Transverse colon (tissue), 3 donors: Measurements from ENCODE around the gene SUGCT.

Source experiments
- POLR2A ChIP-seq: fragments of 450-650 bp; IDR thresholded peaks from one replicate; pipeline ENCODE4 v1.6.1; 2016; ENCODE audit warnings: antibody characterized with exemption, mild to moderate bottlenecking, moderate library complexity
- TF ChIP-seq, protein P1 (sequence below), 5 experiments: fragments of 200-600 bp in 3 of 5; fragments of 450-650 bp in 2 of 5; sonication (generic) in 3 of 5; IDR thresholded peaks; 1 replicate in 2 of 5; 2 replicates in 3 of 5; pipeline ENCODE4 v1.5.1; 2016 to 2017; ENCODE audit warnings: antibody characterized with exemption in 5 of 5, inconsistent platforms in 3 of 5, mild to moderate bottlenecking in 2 of 5, moderate library complexity in 1 of 5

DNA sequence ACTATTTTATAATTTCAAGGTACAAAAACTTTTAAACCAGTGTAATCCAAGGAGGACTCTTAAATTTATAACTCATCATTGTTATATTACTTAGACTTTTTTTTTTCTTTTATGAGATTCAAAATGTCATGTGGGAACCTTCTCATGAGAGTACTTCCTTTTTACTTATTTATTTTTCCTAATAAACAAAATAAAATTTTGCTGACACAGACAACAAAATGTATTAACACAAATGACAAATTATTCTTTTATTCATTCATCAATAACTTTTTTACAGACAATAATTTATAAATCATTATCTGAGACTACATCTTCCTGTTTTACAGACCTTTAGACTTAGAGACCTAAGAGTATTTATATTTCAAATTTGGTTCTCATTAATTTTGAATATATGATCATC lies 706.2 kb downstream of the SUGCT start:
- TF ChIP-seq, protein P1, sequence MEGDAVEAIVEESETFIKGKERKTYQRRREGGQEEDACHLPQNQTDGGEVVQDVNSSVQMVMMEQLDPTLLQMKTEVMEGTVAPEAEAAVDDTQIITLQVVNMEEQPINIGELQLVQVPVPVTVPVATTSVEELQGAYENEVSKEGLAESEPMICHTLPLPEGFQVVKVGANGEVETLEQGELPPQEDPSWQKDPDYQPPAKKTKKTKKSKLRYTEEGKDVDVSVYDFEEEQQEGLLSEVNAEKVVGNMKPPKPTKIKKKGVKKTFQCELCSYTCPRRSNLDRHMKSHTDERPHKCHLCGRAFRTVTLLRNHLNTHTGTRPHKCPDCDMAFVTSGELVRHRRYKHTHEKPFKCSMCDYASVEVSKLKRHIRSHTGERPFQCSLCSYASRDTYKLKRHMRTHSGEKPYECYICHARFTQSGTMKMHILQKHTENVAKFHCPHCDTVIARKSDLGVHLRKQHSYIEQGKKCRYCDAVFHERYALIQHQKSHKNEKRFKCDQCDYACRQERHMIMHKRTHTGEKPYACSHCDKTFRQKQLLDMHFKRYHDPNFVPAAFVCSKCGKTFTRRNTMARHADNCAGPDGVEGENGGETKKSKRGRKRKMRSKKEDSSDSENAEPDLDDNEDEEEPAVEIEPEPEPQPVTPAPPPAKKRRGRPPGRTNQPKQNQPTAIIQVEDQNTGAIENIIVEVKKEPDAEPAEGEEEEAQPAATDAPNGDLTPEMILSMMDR (IDR thresholded peaks at IDR 0.05) = no peak
- no peak for TF ChIP-seq POLR2A
